Activated CD4-positive, alpha-beta T cell treated with anti-CD3 and anti-CD28 coated beads, Interleukin-2, amount 50 U/mL, for 16 hours (primary cell): ENCODE data around the gene SPATA6L.

Experiments used
- DNase-seq: peaks from one replicate; pipeline ENCODE4 v3.0.0-alpha.2; 2020

Gene SPATA6L

GRCh38 chr9:4581035-4581760 lies 85.1 kb downstream of the SPATA6L start:
- DNase-seq = no peak

DNA sequence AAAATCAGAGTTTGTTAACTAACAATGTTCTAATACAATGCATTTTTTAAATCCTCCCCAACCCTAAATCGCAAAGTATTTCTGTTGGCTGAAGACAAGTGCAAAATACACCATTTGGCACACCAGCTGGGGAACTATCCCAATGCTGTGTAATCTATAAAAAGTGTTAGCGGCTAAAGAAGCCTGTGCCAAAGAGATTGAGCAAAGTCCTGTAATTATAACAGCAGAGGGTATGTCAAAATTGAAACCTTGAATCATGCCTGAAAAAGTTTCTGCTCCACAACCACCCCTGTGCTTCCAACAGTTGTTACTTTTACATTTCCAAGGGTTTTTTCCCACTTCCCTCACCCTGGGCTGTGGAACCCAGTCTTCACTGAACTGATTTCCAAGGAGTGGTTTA lies 87.3 kb downstream of the SPATA6L start:
- no peak for DNase-seq

DNA sequence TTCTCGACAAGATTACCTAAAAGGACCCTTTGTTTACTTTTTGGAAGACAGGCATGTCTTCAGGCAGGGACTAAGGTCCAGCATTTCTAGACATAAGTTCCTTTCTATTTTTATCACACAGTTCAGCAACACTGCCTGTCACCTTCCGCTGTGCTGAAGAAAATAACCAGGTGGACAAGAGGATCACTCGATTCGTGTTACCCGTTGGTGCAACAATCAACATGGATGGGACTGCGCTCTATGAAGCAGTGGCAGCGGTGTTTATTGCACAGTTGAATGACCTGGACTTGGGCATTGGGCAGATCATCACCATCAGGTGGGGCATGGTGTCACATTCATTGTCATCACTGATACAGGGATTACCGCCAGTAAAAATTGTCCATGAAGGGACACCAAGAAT lies 89.8 kb downstream of the SPATA6L start:
- DNase-seq = no peak

- DNase-seq = no peak
These were observed 90.3 kb downstream of the SPATA6L start for GRCh38 chr9:4575997-4576396.

DNA sequence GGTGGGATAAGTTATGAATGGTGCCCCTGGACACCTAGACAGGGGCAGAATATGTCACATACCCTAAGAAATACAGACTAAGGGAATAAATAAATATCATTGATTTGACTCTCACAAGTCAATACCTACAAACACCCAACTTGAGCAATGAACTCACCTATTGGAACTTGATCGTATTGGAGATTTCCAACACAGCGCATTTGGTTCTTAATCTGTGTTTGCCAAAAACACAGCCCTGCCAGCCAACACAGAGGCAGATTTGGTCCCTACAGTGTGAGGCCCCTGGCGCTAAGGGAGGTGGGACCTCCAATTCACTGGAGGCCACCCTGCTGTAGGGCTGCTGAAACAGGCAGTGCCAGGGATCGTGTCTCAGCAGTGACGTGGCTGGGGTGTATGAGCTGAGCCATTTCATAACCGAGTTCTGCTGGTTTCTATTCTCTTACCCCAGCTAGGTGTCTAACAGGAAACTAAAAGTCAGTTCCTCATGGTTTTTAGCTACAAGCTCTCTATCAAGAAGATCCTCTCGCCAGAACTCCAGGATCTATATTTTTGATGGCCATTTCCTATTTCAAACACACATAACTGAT lies 91.5 kb downstream of the SPATA6L start:
- DNase-seq = peak; percentile 15

- no peak for DNase-seq
These were observed 92.5 kb downstream of the SPATA6L start for GRCh38 chr9:4573634-4574389.

- no peak for DNase-seq
These were observed 93.1 kb downstream of the SPATA6L start for GRCh38 chr9:4573176-4573575.

DNA sequence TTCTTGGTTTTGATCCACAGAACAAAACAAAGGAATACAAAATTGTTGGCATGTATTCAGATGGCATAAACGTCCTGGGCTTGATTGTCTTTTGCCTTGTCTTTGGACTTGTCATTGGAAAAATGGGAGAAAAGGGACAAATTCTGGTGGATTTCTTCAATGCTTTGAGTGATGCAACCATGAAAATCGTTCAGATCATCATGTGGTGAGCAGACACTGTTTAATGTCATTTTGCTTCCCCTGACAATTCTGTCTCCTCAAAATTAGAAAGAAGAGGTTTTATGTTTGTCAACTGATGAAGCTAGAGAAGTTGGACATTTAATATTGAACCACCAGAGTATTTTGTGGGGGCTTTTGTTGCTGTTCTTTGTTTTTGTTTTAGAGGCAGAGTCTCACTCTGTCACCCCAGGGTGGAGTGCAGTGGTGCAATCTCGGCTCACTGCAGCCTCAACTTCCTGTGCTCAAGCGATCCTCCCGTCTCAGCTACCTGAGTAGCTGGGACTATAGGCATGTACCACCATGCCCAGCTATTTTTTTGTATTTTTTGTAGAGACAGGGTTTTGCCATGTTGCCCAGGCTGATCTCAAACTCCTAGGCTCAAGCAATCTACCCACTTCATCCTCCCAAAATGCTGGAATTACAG lies 94.0 kb downstream of the SPATA6L start:
- no peak for DNase-seq

DNA sequence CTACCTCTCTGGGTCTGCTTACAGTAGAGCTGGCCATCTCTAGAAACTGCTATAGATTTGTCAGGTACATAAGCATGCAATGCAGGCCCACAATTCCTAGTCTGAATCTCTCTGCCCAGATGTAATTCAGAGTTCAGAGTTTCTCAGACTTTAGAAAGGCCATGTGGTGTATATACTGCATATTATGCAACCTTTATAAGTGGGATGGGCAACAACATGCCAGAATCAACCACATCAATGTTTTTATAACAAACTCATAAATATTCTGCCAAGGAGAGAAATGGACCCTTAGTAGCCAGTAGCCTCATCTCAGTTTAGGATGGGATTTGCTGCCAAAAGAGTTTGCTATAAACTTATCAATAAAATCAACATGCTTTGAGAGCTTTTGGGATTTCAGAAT lies 97.2 kb downstream of the SPATA6L start:
- no peak for DNase-seq

DNA sequence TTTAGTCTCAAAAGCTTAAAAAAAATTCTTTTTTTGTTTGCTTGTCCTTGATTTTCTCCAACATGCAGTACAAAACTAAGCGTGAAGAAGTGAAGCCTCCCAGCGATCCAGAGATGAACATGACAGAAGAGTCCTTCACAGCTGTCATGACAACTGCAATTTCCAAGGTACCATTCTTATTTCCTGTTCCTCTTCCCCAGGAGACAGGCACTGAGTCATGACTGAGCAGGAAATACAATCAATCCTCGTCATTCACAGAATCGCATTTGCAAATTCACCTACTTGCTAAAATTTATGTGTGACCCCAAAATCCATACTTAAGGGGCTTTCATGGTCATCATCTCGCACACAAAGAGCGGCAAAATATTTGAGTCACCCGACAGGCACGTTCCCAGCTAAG lies 98.7 kb downstream of the SPATA6L start:
- DNase-seq = no peak

- DNase-seq = no peak
These were observed 99.5 kb downstream of the SPATA6L start for GRCh38 chr9:4566806-4567205.

DNA sequence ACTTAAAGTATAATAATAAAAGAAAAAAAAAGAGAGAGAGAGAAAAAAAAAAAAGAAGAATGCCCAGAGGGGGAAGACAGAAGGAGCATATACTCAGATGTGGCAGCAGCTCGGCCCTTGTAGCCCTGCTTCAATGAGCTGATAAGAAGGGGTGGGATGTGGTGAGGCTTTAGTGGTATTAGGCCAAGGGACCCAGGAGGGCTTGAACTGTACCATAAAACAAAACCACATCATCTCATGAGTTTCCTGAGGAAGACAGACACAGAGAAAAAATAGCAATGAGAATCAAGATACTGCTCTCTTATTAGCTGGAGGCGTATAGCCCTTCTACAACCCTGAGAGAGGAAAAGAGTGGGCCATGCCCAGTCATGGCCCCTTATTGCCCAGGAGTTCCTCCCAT lies 103.2 kb downstream of the SPATA6L start:
- no peak for DNase-seq

- no peak for DNase-seq
These were observed 106.8 kb downstream of the SPATA6L start for GRCh38 chr9:4559261-4560182.

DNA sequence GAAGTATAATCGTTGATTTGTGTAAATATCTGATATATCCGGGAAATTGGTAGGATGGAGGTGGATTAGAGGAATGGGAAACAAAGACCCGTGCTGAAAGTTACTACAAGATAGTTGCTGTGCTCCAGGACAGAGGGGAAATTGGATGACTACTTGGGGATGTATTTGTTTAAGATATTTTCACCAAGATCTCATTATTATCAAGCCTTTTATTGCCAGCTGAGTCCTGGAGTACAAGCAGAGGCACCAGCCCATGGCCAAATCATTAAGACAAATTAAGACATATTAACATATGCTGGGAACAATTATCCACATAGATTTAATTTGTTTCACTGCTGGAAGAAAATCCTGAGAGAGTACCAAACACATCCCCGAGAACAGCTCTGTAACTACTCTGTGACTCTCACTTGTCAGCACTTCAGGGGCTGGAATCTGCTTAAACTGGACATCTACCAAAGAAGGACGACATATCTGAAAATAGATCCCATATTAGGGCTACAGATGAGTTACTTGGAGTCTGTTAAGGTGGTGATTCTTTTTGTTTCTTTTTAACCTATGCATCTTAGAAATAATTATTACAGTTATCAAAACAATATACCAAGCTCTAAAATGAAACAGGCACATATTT lies 107.8 kb downstream of the SPATA6L start:
- DNase-seq = no peak

- DNase-seq = no peak
These were observed 111.0 kb downstream of the SPATA6L start for GRCh38 chr9:4555236-4555635.

DNA sequence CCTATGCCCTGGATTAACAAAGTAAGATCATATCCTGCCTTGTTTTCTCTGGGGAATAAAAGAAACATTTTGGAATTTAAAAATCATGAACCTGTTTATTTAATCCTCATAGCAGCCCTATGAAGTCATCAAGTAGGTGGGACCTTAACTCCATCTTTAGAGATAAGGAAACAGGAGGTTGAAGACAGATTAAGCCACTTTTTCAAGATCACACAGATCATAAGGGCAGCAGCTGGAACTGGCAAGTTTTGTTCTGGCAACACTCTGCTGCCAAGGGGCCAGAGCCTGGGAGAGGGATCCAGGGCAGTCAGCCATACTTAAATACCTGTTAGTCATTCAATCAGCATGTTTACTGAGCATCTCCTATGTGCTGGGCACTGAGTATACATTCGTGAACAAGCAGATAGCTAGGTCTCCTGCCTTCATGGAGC lies 112.3 kb downstream of the SPATA6L start:
- no peak for DNase-seq

DNA sequence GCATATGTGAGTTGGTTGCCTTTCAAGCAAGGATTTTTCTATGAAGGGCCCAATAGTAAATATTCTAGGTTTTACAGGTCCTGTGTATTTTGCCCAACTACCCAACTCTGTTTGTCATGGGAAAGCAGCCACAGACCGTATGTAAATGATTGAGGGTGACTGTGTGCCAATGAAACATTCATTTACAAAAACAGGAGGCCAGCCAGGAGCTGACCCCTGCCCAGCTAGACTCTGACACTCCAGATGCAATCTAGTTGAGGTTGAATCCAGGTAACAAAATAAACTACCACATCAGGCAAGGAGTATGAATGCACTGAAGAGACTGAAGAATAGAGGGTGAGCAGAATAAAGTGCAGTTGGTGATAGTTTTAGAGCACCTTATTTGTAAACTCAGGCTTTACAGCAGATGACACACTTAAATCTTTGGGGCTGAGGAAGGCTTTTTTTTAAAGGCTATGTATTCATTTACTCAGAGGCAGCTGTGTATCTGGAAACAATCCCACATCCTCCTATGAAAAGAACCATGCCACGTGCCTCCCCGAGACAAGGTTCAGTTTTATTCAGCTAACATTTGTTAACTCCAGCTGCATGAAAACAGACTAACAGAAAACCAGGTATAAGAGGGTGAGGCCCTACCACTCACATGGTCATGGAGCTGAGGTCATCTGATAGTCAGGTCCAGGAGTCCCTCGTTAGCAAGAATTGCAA lies 115.3 kb downstream of the SPATA6L start:
- DNase-seq = no peak

- no peak for DNase-seq
These were observed 116.5 kb downstream of the SPATA6L start for GRCh38 chr9:4549751-4550295.

- no peak for DNase-seq
These were observed 117.2 kb downstream of the SPATA6L start for GRCh38 chr9:4548811-4549725.
